Parathyroid adenoma (tissue), 2 donors: ENCODE measurements around the gene GANC.
A peak's percentile ranks its signal among the peaks of the same experiment; 100 is the strongest.

Experiments
- H2AFZ ChIP-seq: fragments of 300-600 bp; sonication (generic); one replicate; pipeline ENCODE4 v1.7.0; 2017; ENCODE audit warnings: antibody characterized with exemption, mild to moderate bottlenecking
- H3K27ac ChIP-seq: fragments of 300-600 bp; sonication (generic); one replicate; pipeline ENCODE4 v1.7.0; 2017
- H3K27me3 ChIP-seq: fragments of 300-600 bp; sonication (generic); one replicate; pipeline ENCODE4 v1.7.0; 2017; ENCODE audit warnings: low read length; ENCODE audit not compliant: control insufficient read depth, insufficient read depth
- H3K36me3 ChIP-seq: fragments of 300-600 bp; sonication (generic); one replicate; pipeline ENCODE4 v1.7.0; 2017; ENCODE audit warnings: low read length; ENCODE audit not compliant: control insufficient read depth, insufficient read depth
- H3K4me1 ChIP-seq: fragments of 300-600 bp; sonication (generic); one replicate; pipeline ENCODE4 v1.7.0; 2017; ENCODE audit warnings: control low read depth
- H3K4me2 ChIP-seq: fragments of 300-600 bp; sonication (generic); one replicate; pipeline ENCODE4 v1.7.0; 2017; ENCODE audit warnings: low read length
- H3K4me3 ChIP-seq: fragments of 300-600 bp; sonication (generic); one replicate; pipeline ENCODE4 v1.7.0; 2017; ENCODE audit warnings: low read depth, low read length
- H3K79me2 ChIP-seq: fragments of 300-600 bp; sonication (generic); one replicate; pipeline ENCODE4 v1.7.0; 2017; ENCODE audit warnings: control low read depth
- H3K9ac ChIP-seq: fragments of 300-600 bp; sonication (generic); one replicate; pipeline ENCODE4 v1.7.0; 2017; ENCODE audit warnings: mild to moderate bottlenecking
- H3K9me3 ChIP-seq: fragments of 300-600 bp; sonication (generic); one replicate; pipeline ENCODE4 v1.7.0; 2017; ENCODE audit warnings: low read length; ENCODE audit not compliant: control insufficient read depth
- TF ChIP-seq, protein P1 (sequence below): fragments of 300-600 bp; sonication (generic); IDR thresholded peaks from one replicate; pipeline ENCODE4 v1.7.0; 2017; ENCODE audit warnings: antibody characterized with exemption, mild to moderate bottlenecking
- donor health status: primary hyperparathyroidism.

GANC gene

DNA sequence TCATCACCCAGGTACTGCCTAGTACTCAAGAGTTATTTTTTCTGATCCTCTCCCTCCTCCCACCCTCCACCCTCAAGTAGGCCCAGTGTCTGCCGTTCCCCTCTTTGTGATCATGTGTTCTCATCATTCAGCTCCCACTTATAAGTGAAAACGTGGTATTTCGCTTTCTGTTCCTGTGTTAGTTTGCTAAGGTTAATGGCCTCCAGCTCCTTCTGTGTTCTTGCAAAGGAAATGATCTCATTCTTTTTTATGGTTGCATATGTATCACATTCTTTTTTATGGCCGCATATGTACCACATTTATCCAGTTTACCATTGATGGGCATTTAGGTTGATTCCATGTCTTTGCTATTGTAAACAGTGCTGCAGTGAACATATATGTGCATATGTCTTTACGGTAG is 8.2 kb upstream of the GANC start:
- TF ChIP-seq, protein P1, sequence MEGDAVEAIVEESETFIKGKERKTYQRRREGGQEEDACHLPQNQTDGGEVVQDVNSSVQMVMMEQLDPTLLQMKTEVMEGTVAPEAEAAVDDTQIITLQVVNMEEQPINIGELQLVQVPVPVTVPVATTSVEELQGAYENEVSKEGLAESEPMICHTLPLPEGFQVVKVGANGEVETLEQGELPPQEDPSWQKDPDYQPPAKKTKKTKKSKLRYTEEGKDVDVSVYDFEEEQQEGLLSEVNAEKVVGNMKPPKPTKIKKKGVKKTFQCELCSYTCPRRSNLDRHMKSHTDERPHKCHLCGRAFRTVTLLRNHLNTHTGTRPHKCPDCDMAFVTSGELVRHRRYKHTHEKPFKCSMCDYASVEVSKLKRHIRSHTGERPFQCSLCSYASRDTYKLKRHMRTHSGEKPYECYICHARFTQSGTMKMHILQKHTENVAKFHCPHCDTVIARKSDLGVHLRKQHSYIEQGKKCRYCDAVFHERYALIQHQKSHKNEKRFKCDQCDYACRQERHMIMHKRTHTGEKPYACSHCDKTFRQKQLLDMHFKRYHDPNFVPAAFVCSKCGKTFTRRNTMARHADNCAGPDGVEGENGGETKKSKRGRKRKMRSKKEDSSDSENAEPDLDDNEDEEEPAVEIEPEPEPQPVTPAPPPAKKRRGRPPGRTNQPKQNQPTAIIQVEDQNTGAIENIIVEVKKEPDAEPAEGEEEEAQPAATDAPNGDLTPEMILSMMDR, result no peak
- H3K36me3 ChIP-seq, result no peaks in the 10 kb centered on the region

GRCh38 chr15:42267286-42267685 is 5.7 kb upstream of the GANC start:
- Histone ChIP-seq H3K27me3 (no peaks in the 10 kb centered on the region), H3K36me3 (no peaks in the 10 kb centered on the region), H3K4me1 (no peaks in the 10 kb centered on the region), H3K4me2 (no peak overlapping the region), H3K4me3 (no peak overlapping the region), H2AFZ (no peak overlapping the region), H3K9me3 (no peaks in the 10 kb centered on the region), H3K79me2 (peaks cover 10% of the 10 kb centered on the region), H3K27ac (no peak overlapping the region), H3K9ac (no peak overlapping the region)
- TF ChIP-seq, protein P1, result no peak

More for the DNA sequence above, 8.2 kb upstream of the GANC start:
- no peaks in the 10 kb centered on the region for H3K9me3 ChIP-seq
- H2AFZ ChIP-seq, result no peak overlapping the region
- H3K4me2 ChIP-seq, result no peak overlapping the region
- H3K27me3 ChIP-seq, result no peaks in the 10 kb centered on the region
- no peak overlapping the region for H3K9ac ChIP-seq
- peaks cover 5% of the 10 kb centered on the region for H3K79me2 ChIP-seq
- no peaks in the 10 kb centered on the region for H3K4me1 ChIP-seq
- no peak overlapping the region for H3K4me3 ChIP-seq
- H3K27ac ChIP-seq, result no peak overlapping the region

- Histone ChIP-seq H3K4me1 (peaks cover 10% of the 10 kb centered on the region), H3K27me3 (no peaks in the 10 kb centered on the region), H3K4me3 (no peak overlapping the region), H3K4me2 (no peak overlapping the region), H3K79me2 (peaks cover 8% of the 10 kb centered on the region), H2AFZ (no peak overlapping the region), H3K9ac (no peak overlapping the region), H3K27ac (no peak overlapping the region), H3K36me3 (no peaks in the 10 kb centered on the region), H3K9me3 (no peaks in the 10 kb centered on the region)
- TF ChIP-seq, protein P1, result no peak
These were observed 2.5 kb upstream of the GANC start for GRCh38 chr15:42270551-42270950.

GRCh38 chr15:42270996-42271395 is 2.0 kb upstream of the GANC start:
- TF ChIP-seq, protein P1, result no peak
- peaks cover 14% of the 10 kb centered on the region for H3K4me1 ChIP-seq
- no peak overlapping the region for H2AFZ ChIP-seq
- no peak overlapping the region for H3K4me3 ChIP-seq
- no peaks in the 10 kb centered on the region for H3K9me3 ChIP-seq
- H3K27ac ChIP-seq, result no peak overlapping the region
- peaks cover 5% of the 10 kb centered on the region for H3K79me2 ChIP-seq
- no peaks in the 10 kb centered on the region for H3K27me3 ChIP-seq
- no peak overlapping the region for H3K4me2 ChIP-seq
- H3K36me3 ChIP-seq, result no peaks in the 10 kb centered on the region
- no peak overlapping the region for H3K9ac ChIP-seq

DNA sequence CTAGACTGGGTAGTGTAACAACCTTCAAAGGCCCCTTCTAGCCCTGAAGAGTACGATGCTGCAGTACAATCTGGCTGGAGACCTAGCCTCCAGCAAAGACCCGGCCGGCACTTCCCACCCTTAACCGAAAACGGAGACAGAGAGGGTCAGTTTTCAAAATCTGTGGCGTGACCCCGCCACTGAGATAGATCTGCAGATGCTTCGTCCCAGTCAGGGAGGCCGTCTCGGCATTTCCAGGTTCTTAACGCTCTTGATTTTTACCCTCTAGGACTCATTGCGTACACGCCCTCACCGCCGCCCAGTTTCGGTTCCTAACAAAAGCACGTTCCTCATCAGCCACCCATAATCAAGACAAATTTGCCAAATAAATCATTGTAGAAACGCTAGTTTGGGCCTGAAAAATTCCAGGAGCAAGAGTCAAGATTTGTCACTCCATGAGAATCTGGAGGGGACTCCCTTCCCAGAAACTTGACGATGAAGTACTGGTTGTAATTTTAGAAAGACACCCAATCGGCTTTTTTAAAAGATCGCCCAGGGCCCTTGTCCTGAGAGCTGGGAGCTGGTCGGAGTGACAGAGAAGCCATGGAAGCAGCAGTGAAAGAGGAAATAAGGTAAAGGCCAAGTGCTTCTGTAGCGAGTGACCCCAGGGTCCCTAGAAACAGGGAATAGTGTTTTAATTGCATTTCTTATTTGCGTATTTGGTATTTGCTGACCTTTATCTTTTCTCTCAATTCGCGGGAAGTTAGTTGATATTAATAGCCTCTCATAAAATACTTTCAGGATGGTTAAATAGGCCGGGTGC is 1.1 kb downstream of the GANC start:
- no peaks in the 10 kb centered on the region for H3K9me3 ChIP-seq
- H3K4me3 ChIP-seq, result peak overlapping the region; percentile 93
- H3K27ac ChIP-seq, result peak overlapping the region; percentile 96
- H3K27me3 ChIP-seq, result no peaks in the 10 kb centered on the region
- TF ChIP-seq, protein P1, result no peak
- peak overlapping the region; percentile 29 for H3K9ac ChIP-seq
- peaks cover 5% of the 10 kb centered on the region for H3K79me2 ChIP-seq
- H3K36me3 ChIP-seq, result no peaks in the 10 kb centered on the region
- H3K4me2 ChIP-seq, result peak overlapping the region; percentile 100
- H3K4me1 ChIP-seq, result peaks cover 15% of the 10 kb centered on the region
- H2AFZ ChIP-seq, result peak overlapping the region; percentile 77
